Astrocyte (in vitro differentiated cells and primary cell): ENCODE data around the gene TMEM204. TPM values are rescaled to one million over a fixed set of nuclear protein-coding genes. Genes with fewer than 3 reads are reported as not detected.

Source experiments
- DNase-seq: peaks from one replicate; pipeline ENCODE4 v3.0.0-alpha.2; 2010; ENCODE audit warnings: low read depth
- FAIRE-seq: peaks from 2 replicates; lab custom pipeline; 2011; peaks lifted over from hg19 to GRCh38; lab: Jason Lieb, UNC
- H2AFZ ChIP-seq: 2 replicates; pipeline ENCODE4 v1.6.0; 2012; ENCODE audit warnings: low read depth, low read length, inconsistent platforms
- H3K27ac ChIP-seq: 2 replicates; pipeline ENCODE4 v1.5.1; 2011; ENCODE audit warnings: low read depth, low read length, inconsistent platforms
- H3K27me3 ChIP-seq: 2 replicates; pipeline ENCODE4 v1.6.0; 2011; ENCODE audit warnings: low read length, inconsistent platforms; ENCODE audit not compliant: insufficient read depth
- H3K36me3 ChIP-seq: 2 replicates; pipeline ENCODE4 v1.5.1; 2011; ENCODE audit warnings: low read length, inconsistent platforms; ENCODE audit not compliant: insufficient read depth
- H3K4me1 ChIP-seq: 2 replicates; pipeline ENCODE4 v1.5.1; 2011; ENCODE audit warnings: low read length, inconsistent platforms; ENCODE audit not compliant: insufficient read depth
- H3K4me2 ChIP-seq: 2 replicates; pipeline ENCODE4 v1.6.0; 2012; ENCODE audit warnings: low read length, inconsistent platforms
- H3K4me3 ChIP-seq: 2 replicates; pipeline ENCODE4 v1.5.1; 2011; ENCODE audit warnings: low read depth, mild to moderate bottlenecking, low read length, inconsistent platforms; ENCODE audit not compliant: insufficient read depth
- H3K79me2 ChIP-seq: 2 replicates; pipeline ENCODE4 v1.6.0; 2012; ENCODE audit warnings: mild to moderate bottlenecking, low read length, inconsistent platforms; ENCODE audit not compliant: insufficient read depth
- H3K9ac ChIP-seq: 2 replicates; pipeline ENCODE4 v1.6.0; 2012; ENCODE audit warnings: mild to moderate bottlenecking, low read length, inconsistent platforms
- H3K9me3 ChIP-seq: 2 replicates; pipeline ENCODE4 v1.5.1; 2012; ENCODE audit warnings: low read depth, mild to moderate bottlenecking, low read length, inconsistent platforms; ENCODE audit not compliant: insufficient read depth
- H4K20me1 ChIP-seq: 2 replicates; pipeline ENCODE4 v1.6.0; 2012; ENCODE audit warnings: low read length, inconsistent platforms; ENCODE audit not compliant: insufficient read depth
- H3K27ac Mint-ChIP-seq: one replicate; pipeline ENCODE4 v1.8.0; 2021; ENCODE audit warnings: mild to moderate bottlenecking, mixed read lengths; ENCODE audit not compliant: unreplicated experiment
- H3K27me3 Mint-ChIP-seq: one replicate; pipeline ENCODE4 v1.8.0; 2021; ENCODE audit warnings: low read depth, mixed read lengths; ENCODE audit not compliant: unreplicated experiment
- H3K36me3 Mint-ChIP-seq: one replicate; pipeline ENCODE4 v1.8.0; 2021; ENCODE audit warnings: low read depth, mixed read lengths; ENCODE audit not compliant: unreplicated experiment
- H3K4me1 Mint-ChIP-seq: one replicate; pipeline ENCODE4 v1.8.0; 2021; ENCODE audit warnings: low read depth, mixed read lengths; ENCODE audit not compliant: unreplicated experiment
- H3K4me3 Mint-ChIP-seq: one replicate; pipeline ENCODE4 v1.8.0; 2021; ENCODE audit warnings: mild to moderate bottlenecking, moderate library complexity, mixed read lengths; ENCODE audit not compliant: unreplicated experiment
- H3K9me3 Mint-ChIP-seq: one replicate; pipeline ENCODE4 v1.8.0; 2021; ENCODE audit warnings: mild to moderate bottlenecking, mixed read lengths; ENCODE audit not compliant: unreplicated experiment
- CTCF ChIP-seq: IDR thresholded peaks from 2 replicates; pipeline ENCODE4 v1.5.1; 2011; ENCODE audit warnings: low read depth, mild to moderate bottlenecking, inconsistent platforms, low read length, moderate library complexity; ENCODE audit not compliant: insufficient read depth
- EZH2 ChIP-seq: IDR thresholded peaks from 2 replicates; pipeline ENCODE4 v1.6.1; 2012; ENCODE audit warnings: mild to moderate bottlenecking, low read length, inconsistent platforms; ENCODE audit not compliant: insufficient read depth
- total RNA-seq: library from RNA; stranded (reverse); gene quantifications from 2 replicates; pipeline ENCODE4 v1.2.1, GENCODE V29; 2021

TMEM204 gene
- total RNA-seq, 1 donor from 2014 or later, result not detected

- no peak overlapping the region for H3K27ac ChIP-seq
- H3K27me3 ChIP-seq, result no peaks in the 10 kb centered on the region
- H3K4me3 Mint-ChIP-seq, result no peak overlapping the region
- FAIRE-seq, result no peak
- no peaks in the 10 kb centered on the region for H3K4me1 Mint-ChIP-seq
- no peak overlapping the region for H3K27ac Mint-ChIP-seq
- no peak overlapping the region for H3K9ac ChIP-seq
- H3K9me3 Mint-ChIP-seq, result no peaks in the 10 kb centered on the region
- H3K36me3 Mint-ChIP-seq, result peaks cover 14% of the 10 kb centered on the region
- no peak overlapping the region for H2AFZ ChIP-seq
- peaks cover 23% of the 10 kb centered on the region for H3K79me2 ChIP-seq
- peaks cover 9% of the 10 kb centered on the region for H4K20me1 ChIP-seq
- H3K4me2 ChIP-seq, result no peak overlapping the region
- H3K27me3 Mint-ChIP-seq, result no peaks in the 10 kb centered on the region
- H3K9me3 ChIP-seq, result no peaks in the 10 kb centered on the region
- no peak overlapping the region for H3K4me3 ChIP-seq
- TF ChIP-seq EZH2 (no peak), CTCF (no peak)
- H3K36me3 ChIP-seq, result peaks cover 2% of the 10 kb centered on the region
- DNase-seq, result no peak
- peaks cover 8% of the 10 kb centered on the region for H3K4me1 ChIP-seq
Observed at GRCh38 chr16:1498899-1499676, 34.4 kb upstream of the TMEM204 start.

- TF ChIP-seq CTCF (no peak), EZH2 (no peak)
- no peak overlapping the region for H3K27ac ChIP-seq
- H3K4me3 ChIP-seq, result no peak overlapping the region
- H3K9me3 ChIP-seq, result no peaks in the 10 kb centered on the region
- peaks cover 2% of the 10 kb centered on the region for H3K36me3 ChIP-seq
- Mint-ChIP-seq H3K9me3 (no peaks in the 10 kb centered on the region), H3K36me3 (peaks cover 14% of the 10 kb centered on the region), H3K27ac (no peak overlapping the region), H3K4me1 (no peaks in the 10 kb centered on the region), H3K27me3 (no peaks in the 10 kb centered on the region), H3K4me3 (no peak overlapping the region)
- H3K79me2 ChIP-seq, result peaks cover 15% of the 10 kb centered on the region
- H3K4me2 ChIP-seq, result no peak overlapping the region
- H3K4me1 ChIP-seq, result peaks cover under 1% of the 10 kb centered on the region
- H2AFZ ChIP-seq, result no peak overlapping the region
- peaks cover 5% of the 10 kb centered on the region for H4K20me1 ChIP-seq
- H3K9ac ChIP-seq, result no peak overlapping the region
- no peak for DNase-seq
- FAIRE-seq, result no peak
- H3K27me3 ChIP-seq, result no peaks in the 10 kb centered on the region
Observed at GRCh38 chr16:1499756-1500464, 33.6 kb upstream of the TMEM204 start.
